Measurements from ENCODE around the gene INAVA.
A peak's percentile ranks its signal among the peaks of the same experiment; 100 is the strongest.

INAVA gene

GRCh38 chr1:200887772-200888348 is 6.8 kb upstream of the INAVA start:
- no peak for DNase-seq (ENCODE audit: low spot score)
- no peak for TF ChIP-seq CTCF (IDR thresholded peaks at IDR 0.05)
- no peak overlapping the region for H3K4me3 ChIP-seq
- H3K27ac ChIP-seq, result no peak overlapping the region

- no peak for TF ChIP-seq CTCF (IDR thresholded peaks at IDR 0.05)
- no peak for DNase-seq (ENCODE audit: low spot score)
- H3K27ac ChIP-seq, result no peak overlapping the region
- H3K4me3 ChIP-seq, result no peak overlapping the region
Measured at GRCh38 chr1:200888349-200888838, 6.3 kb upstream of the INAVA start.

GRCh38 chr1:200889571-200889970 is 5.1 kb upstream of the INAVA start:
- H3K4me3 ChIP-seq, result no peak overlapping the region
- H3K27ac ChIP-seq, result no peak overlapping the region
- no peak for TF ChIP-seq CTCF (IDR thresholded peaks at IDR 0.05)
- DNase-seq (ENCODE audit: low spot score), result no peak

- TF ChIP-seq CTCF (IDR thresholded peaks at IDR 0.05), result no peak
- no peak overlapping the region for H3K4me3 ChIP-seq
- no peak overlapping the region for H3K27ac ChIP-seq
- DNase-seq (ENCODE audit: low spot score), result no peak
Measured at GRCh38 chr1:200890027-200890426, 4.7 kb upstream of the INAVA start.

- no peak for TF ChIP-seq CTCF (IDR thresholded peaks at IDR 0.05)
- H3K27ac ChIP-seq, result no peak overlapping the region
Measured at GRCh38 chr1:200890818-200891773, 3.6 kb upstream of the INAVA start.

GRCh38 chr1:200891774-200892157 is 2.9 kb upstream of the INAVA start:
- peak overlapping the region; percentile 71 for H3K4me3 ChIP-seq
- DNase-seq (ENCODE audit: low spot score), result no peak
- TF ChIP-seq CTCF (IDR thresholded peaks at IDR 0.05), result no peak
- H3K27ac ChIP-seq, result no peak overlapping the region

More at GRCh38 chr1:200890818-200891773, 3.6 kb upstream of the INAVA start:
- no peak for DNase-seq (ENCODE audit: low spot score)
- H3K4me3 ChIP-seq, result peak overlapping the region; percentile 71
